T-helper 1 cell treated with Interleukin-12 subunit alpha and Interleukin-12 subunit beta and Interleukin-4 antibody, amounts not matched to agents 30 μg/mL and 1 μg/mL, for 36 hours (primary cell): ENCODE results near the gene ATF2.
"Not testable (repeated sequence)": the region's sequence is repeated elsewhere in the genome, so short reads cannot be mapped to it uniquely, and the experiment has no call there.

Experiments
- H3K27ac Mint-ChIP-seq: one replicate; pipeline ENCODE4 v1.8.0; 2021; ENCODE audit warnings: mild to moderate bottlenecking, mixed read lengths
- H3K27me3 Mint-ChIP-seq: one replicate; pipeline ENCODE4 v1.8.0; 2021; ENCODE audit warnings: low read depth, mixed read lengths
- H3K36me3 Mint-ChIP-seq: one replicate; pipeline ENCODE4 v1.8.0; 2021; ENCODE audit warnings: low read depth, mixed read lengths
- H3K4me1 Mint-ChIP-seq: one replicate; pipeline ENCODE4 v1.8.0; 2021; ENCODE audit warnings: low read depth, mixed read lengths
- H3K4me3 Mint-ChIP-seq: one replicate; pipeline ENCODE4 v1.8.0; 2021; ENCODE audit warnings: mild to moderate bottlenecking, moderate library complexity, mixed read lengths
- H3K9me3 Mint-ChIP-seq: one replicate; pipeline ENCODE4 v1.8.0; 2021; ENCODE audit warnings: mixed read lengths

The ATF2 gene

GRCh38 chr2:175084117-175084516 is 83.9 kb downstream of the ATF2 start:
- H3K36me3 Mint-ChIP-seq: peaks cover 30% of the 10 kb centered on the region
- H3K4me3 Mint-ChIP-seq, H3K27me3 Mint-ChIP-seq, H3K9me3 Mint-ChIP-seq, H3K4me1 Mint-ChIP-seq, H3K27ac Mint-ChIP-seq: not testable (repeated sequence)

- Mint-ChIP-seq H3K9me3 (peaks cover 9% of the 10 kb centered on the region), H3K27ac (no peak overlapping the region), H3K27me3 (no peaks in the 10 kb centered on the region), H3K36me3 (peaks cover 46% of the 10 kb centered on the region), H3K4me3 (no peak overlapping the region), H3K4me1 (no peaks in the 10 kb centered on the region)
Measured at GRCh38 chr2:175080479-175080878, 87.5 kb downstream of the ATF2 start.

GRCh38 chr2:175076272-175076671 is 91.7 kb downstream of the ATF2 start:
- no peaks in the 10 kb centered on the region for H3K27me3 Mint-ChIP-seq
- no peaks in the 10 kb centered on the region for H3K9me3 Mint-ChIP-seq
- no peaks in the 10 kb centered on the region for H3K4me1 Mint-ChIP-seq
- no peak overlapping the region for H3K4me3 Mint-ChIP-seq
- peaks cover 37% of the 10 kb centered on the region for H3K36me3 Mint-ChIP-seq
- H3K27ac Mint-ChIP-seq: no peak overlapping the region

GRCh38 chr2:175074478-175074877 is 93.5 kb downstream of the ATF2 start:
- H3K36me3 Mint-ChIP-seq: peaks cover 37% of the 10 kb centered on the region

GRCh38 chr2:175068534-175068933 is 99.5 kb downstream of the ATF2 start:
- H3K36me3 Mint-ChIP-seq: peaks cover 22% of the 10 kb centered on the region
- H3K4me1 Mint-ChIP-seq: no peaks in the 10 kb centered on the region

More at GRCh38 chr2:175074478-175074877, 93.5 kb downstream of the ATF2 start:
- Mint-ChIP-seq H3K9me3 (no peaks in the 10 kb centered on the region), H3K4me3 (no peak overlapping the region), H3K27ac (no peak overlapping the region), H3K27me3 (no peaks in the 10 kb centered on the region), H3K4me1 (no peaks in the 10 kb centered on the region)

GRCh38 chr2:175066411-175066810 is 101.6 kb downstream of the ATF2 start:
- Mint-ChIP-seq H3K4me3 (no peak overlapping the region), H3K9me3 (no peaks in the 10 kb centered on the region), H3K4me1 (peaks cover 12% of the 10 kb centered on the region), H3K27me3 (no peaks in the 10 kb centered on the region), H3K36me3 (peaks cover 18% of the 10 kb centered on the region), H3K27ac (no peak overlapping the region)

More at GRCh38 chr2:175068534-175068933, 99.5 kb downstream of the ATF2 start:
- Mint-ChIP-seq H3K27me3 (no peaks in the 10 kb centered on the region), H3K9me3 (no peaks in the 10 kb centered on the region), H3K4me3 (no peak overlapping the region), H3K27ac (no peak overlapping the region)

GRCh38 chr2:175064797-175065196 is 103.2 kb downstream of the ATF2 start:
- H3K4me3 Mint-ChIP-seq: no peak overlapping the region
- no peaks in the 10 kb centered on the region for H3K9me3 Mint-ChIP-seq
- H3K36me3 Mint-ChIP-seq: peaks cover 15% of the 10 kb centered on the region
- H3K27ac Mint-ChIP-seq: no peak overlapping the region
- peaks cover 12% of the 10 kb centered on the region for H3K4me1 Mint-ChIP-seq
- no peaks in the 10 kb centered on the region for H3K27me3 Mint-ChIP-seq

- no peaks in the 10 kb centered on the region for H3K9me3 Mint-ChIP-seq
- no peaks in the 10 kb centered on the region for H3K27me3 Mint-ChIP-seq
- H3K4me3 Mint-ChIP-seq: no peak overlapping the region
- peaks cover 17% of the 10 kb centered on the region for H3K36me3 Mint-ChIP-seq
- H3K4me1 Mint-ChIP-seq: peaks cover 12% of the 10 kb centered on the region
- no peak overlapping the region for H3K27ac Mint-ChIP-seq
Measured at GRCh38 chr2:175063741-175064140, 104.3 kb downstream of the ATF2 start.

GRCh38 chr2:175062787-175063585 is 105.0 kb downstream of the ATF2 start:
- Mint-ChIP-seq H3K27me3 (no peaks in the 10 kb centered on the region), H3K9me3 (no peaks in the 10 kb centered on the region), H3K27ac (no peak overlapping the region), H3K4me1 (peaks cover 12% of the 10 kb centered on the region), H3K4me3 (no peak overlapping the region), H3K36me3 (peaks cover 17% of the 10 kb centered on the region)

- no peak overlapping the region for H3K4me3 Mint-ChIP-seq
- peaks cover 5% of the 10 kb centered on the region for H3K4me1 Mint-ChIP-seq
- no peaks in the 10 kb centered on the region for H3K27me3 Mint-ChIP-seq
- no peak overlapping the region for H3K27ac Mint-ChIP-seq
- H3K9me3 Mint-ChIP-seq: no peaks in the 10 kb centered on the region
- H3K36me3 Mint-ChIP-seq: peaks cover 4% of the 10 kb centered on the region
Measured at GRCh38 chr2:175057078-175057685, 110.8 kb downstream of the ATF2 start.

- Mint-ChIP-seq H3K4me1 (no peaks in the 10 kb centered on the region), H3K9me3 (no peaks in the 10 kb centered on the region), H3K36me3 (peaks cover 4% of the 10 kb centered on the region), H3K27ac (no peak overlapping the region), H3K4me3 (no peak overlapping the region), H3K27me3 (no peaks in the 10 kb centered on the region)
Measured at GRCh38 chr2:175055993-175056392, 112.0 kb downstream of the ATF2 start.

- Mint-ChIP-seq H3K4me1 (no peaks in the 10 kb centered on the region), H3K27me3 (no peaks in the 10 kb centered on the region), H3K4me3 (no peak overlapping the region), H3K9me3 (no peaks in the 10 kb centered on the region), H3K36me3 (peaks cover 2% of the 10 kb centered on the region), H3K27ac (no peak overlapping the region)
Measured at GRCh38 chr2:175054340-175054739, 113.7 kb downstream of the ATF2 start.

GRCh38 chr2:175049661-175050060 is 118.3 kb downstream of the ATF2 start:
- H3K36me3 Mint-ChIP-seq: no peaks in the 10 kb centered on the region
- H3K4me1 Mint-ChIP-seq: no peaks in the 10 kb centered on the region
- H3K27me3 Mint-ChIP-seq: peaks cover 10% of the 10 kb centered on the region
- no peak overlapping the region for H3K27ac Mint-ChIP-seq
- no peak overlapping the region for H3K4me3 Mint-ChIP-seq
- H3K9me3 Mint-ChIP-seq: no peaks in the 10 kb centered on the region

- H3K9me3 Mint-ChIP-seq: no peaks in the 10 kb centered on the region
- H3K4me1 Mint-ChIP-seq: no peaks in the 10 kb centered on the region
- H3K4me3 Mint-ChIP-seq: no peak overlapping the region
- H3K27me3 Mint-ChIP-seq: peaks cover 13% of the 10 kb centered on the region
- H3K27ac Mint-ChIP-seq: no peak overlapping the region
- H3K36me3 Mint-ChIP-seq: no peaks in the 10 kb centered on the region
Measured at GRCh38 chr2:175048275-175048674, 119.7 kb downstream of the ATF2 start.

GRCh38 chr2:175039490-175039889 is 128.5 kb downstream of the ATF2 start:
- H3K27ac Mint-ChIP-seq: no peak overlapping the region
- H3K4me1 Mint-ChIP-seq: peaks cover 2% of the 10 kb centered on the region
- H3K27me3 Mint-ChIP-seq: peaks cover 1% of the 10 kb centered on the region
- no peaks in the 10 kb centered on the region for H3K36me3 Mint-ChIP-seq
- H3K4me3 Mint-ChIP-seq: no peak overlapping the region
- no peaks in the 10 kb centered on the region for H3K9me3 Mint-ChIP-seq
